Measurements from ENCODE around the gene TMEM132A. TPM values are rescaled to one million over a fixed set of nuclear protein-coding genes. Genes with fewer than 3 reads are reported as not detected.

Gene TMEM132A
- total and polyA plus RNA-seq, 10 of the 15 experiments (the other 5 are each of a cell fraction or from before 2014, with no cell fraction given): 0.16 to 25.0 (median 4.3) TPM

DNA sequence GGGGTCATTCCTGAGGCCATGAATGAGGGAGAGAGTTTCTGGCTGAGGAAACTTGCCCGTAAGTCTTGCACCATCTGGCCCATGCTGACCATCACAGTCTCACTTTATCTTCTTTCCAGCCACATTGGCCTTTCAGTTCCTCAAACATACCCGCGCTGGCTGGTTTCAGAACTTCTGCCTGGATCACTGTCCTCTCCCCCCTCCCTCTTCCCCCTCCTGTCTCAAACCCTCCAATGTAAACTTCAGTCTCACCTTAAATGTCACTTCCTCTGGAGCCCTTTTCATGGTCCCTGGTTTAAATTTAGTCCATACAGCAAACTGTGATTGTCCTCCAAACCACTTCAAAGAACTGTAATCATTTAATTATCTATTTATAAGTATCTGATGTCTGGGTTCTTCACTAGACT is 14.0 kb upstream of the TMEM132A start (continued):
- TF ChIP-seq JUND (IDR thresholded peaks at IDR 0.05; ENCODE audit: low read depth, low read length) (no peak), ZNF622 (IDR thresholded peaks at IDR 0.05) (no peak), RBBP5 (conservative IDR thresholded peaks at IDR 0.05) (no peak), RCOR1 (conservative IDR thresholded peaks at IDR 0.05; ENCODE audit: low read depth, low read length) (peak; percentile 90; the same call in 1 of the 2 replicates), SMAD5 (IDR thresholded peaks at IDR 0.05; ENCODE audit: low read depth) (no peak), SUPT20H (IDR thresholded peaks at IDR 0.05; ENCODE audit: borderline replicate concordance, control insufficient read depth, low read depth, low read length) (no peak), CHD1 (IDR thresholded peaks at IDR 0.05; ENCODE audit: low read depth, low read length) (no peak), NR2C2 (IDR thresholded peaks at IDR 0.05; ENCODE audit: borderline replicate concordance, control insufficient read depth, insufficient read length, low read depth) (no peak), CBFB (IDR thresholded peaks at IDR 0.05; ENCODE audit: low read depth) (0 out of 2 replicates have a peak, but pooled peaks have one; percentile 66), YY1 (IDR thresholded peaks at IDR 0.05; ENCODE audit: low read depth, low read length) (peak; percentile 44; the same call in 1 of the 2 replicates), GATAD2B (conservative IDR thresholded peaks at IDR 0.05; ENCODE audit: low read depth) (no peak; the same call in 1 of the 2 replicates), MXI1 (IDR thresholded peaks at IDR 0.05; ENCODE audit: low read depth, low read length) (0 out of 2 replicates have a peak, but pooled peaks have one; percentile 48), KAT2A (conservative IDR thresholded peaks at IDR 0.05; ENCODE audit: control insufficient read depth, low read depth, low read length) (no peak), RFX5 (IDR thresholded peaks at IDR 0.05; ENCODE audit: low read depth, low read length) (no peak), CEBPB (IDR thresholded peaks at IDR 0.05; ENCODE audit: borderline replicate concordance in 1 of 2, low read depth in 2 of 2, low read length in 2 of 2) (peak in 1 of 2 experiments; percentile 70; a peak in 1 of 4 replicates), SIX5 (IDR thresholded peaks at IDR 0.05; ENCODE audit: low read depth, low read length, severe bottlenecking) (no peak), ZNF384 (IDR thresholded peaks at IDR 0.05; ENCODE audit: borderline replicate concordance, low read depth, low read length) (no peak), ESRRA (IDR thresholded peaks at IDR 0.05; ENCODE audit: low read length) (no peak), NFYB (IDR thresholded peaks at IDR 0.05; ENCODE audit: insufficient read depth, low read depth, low read length) (no peak), SMARCA5 (IDR thresholded peaks at IDR 0.05) (no peak; the same call in 1 of the 2 replicates), BRCA1 (IDR thresholded peaks at IDR 0.05; ENCODE audit: low read depth, low read length) (no peak), SPI1 (IDR thresholded peaks at IDR 0.05; ENCODE audit: borderline replicate concordance, insufficient read depth, low read depth, low read length) (peak; percentile 99)
- TF ChIP-seq, protein P1, sequence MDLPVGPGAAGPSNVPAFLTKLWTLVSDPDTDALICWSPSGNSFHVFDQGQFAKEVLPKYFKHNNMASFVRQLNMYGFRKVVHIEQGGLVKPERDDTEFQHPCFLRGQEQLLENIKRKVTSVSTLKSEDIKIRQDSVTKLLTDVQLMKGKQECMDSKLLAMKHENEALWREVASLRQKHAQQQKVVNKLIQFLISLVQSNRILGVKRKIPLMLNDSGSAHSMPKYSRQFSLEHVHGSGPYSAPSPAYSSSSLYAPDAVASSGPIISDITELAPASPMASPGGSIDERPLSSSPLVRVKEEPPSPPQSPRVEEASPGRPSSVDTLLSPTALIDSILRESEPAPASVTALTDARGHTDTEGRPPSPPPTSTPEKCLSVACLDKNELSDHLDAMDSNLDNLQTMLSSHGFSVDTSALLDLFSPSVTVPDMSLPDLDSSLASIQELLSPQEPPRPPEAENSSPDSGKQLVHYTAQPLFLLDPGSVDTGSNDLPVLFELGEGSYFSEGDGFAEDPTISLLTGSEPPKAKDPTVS (IDR thresholded peaks at IDR 0.05; ENCODE audit: low read depth, low read length): no peak
- TF ChIP-seq, protein P2, sequence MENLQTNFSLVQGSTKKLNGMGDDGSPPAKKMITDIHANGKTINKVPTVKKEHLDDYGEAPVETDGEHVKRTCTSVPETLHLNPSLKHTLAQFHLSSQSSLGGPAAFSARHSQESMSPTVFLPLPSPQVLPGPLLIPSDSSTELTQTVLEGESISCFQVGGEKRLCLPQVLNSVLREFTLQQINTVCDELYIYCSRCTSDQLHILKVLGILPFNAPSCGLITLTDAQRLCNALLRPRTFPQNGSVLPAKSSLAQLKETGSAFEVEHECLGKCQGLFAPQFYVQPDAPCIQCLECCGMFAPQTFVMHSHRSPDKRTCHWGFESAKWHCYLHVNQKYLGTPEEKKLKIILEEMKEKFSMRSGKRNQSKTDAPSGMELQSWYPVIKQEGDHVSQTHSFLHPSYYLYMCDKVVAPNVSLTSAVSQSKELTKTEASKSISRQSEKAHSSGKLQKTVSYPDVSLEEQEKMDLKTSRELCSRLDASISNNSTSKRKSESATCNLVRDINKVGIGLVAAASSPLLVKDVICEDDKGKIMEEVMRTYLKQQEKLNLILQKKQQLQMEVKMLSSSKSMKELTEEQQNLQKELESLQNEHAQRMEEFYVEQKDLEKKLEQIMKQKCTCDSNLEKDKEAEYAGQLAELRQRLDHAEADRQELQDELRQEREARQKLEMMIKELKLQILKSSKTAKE (IDR thresholded peaks at IDR 0.05; ENCODE audit: low read depth, poor library complexity, severe bottlenecking): peak; percentile 100
- TF ChIP-seq, protein P3, sequence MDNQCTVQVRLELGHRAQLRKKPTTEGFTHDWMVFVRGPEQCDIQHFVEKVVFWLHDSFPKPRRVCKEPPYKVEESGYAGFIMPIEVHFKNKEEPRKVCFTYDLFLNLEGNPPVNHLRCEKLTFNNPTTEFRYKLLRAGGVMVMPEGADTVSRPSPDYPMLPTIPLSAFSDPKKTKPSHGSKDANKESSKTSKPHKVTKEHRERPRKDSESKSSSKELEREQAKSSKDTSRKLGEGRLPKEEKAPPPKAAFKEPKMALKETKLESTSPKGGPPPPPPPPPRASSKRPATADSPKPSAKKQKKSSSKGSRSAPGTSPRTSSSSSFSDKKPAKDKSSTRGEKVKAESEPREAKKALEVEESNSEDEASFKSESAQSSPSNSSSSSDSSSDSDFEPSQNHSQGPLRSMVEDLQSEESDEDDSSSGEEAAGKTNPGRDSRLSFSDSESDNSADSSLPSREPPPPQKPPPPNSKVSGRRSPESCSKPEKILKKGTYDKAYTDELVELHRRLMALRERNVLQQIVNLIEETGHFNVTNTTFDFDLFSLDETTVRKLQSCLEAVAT (IDR thresholded peaks at IDR 0.05): peak; percentile 78; the same call in 1 of the 2 replicates
